GM10248 (cell line): ENCODE data around the gene CEACAM1.
A peak's percentile ranks its signal among the peaks of the same experiment; 100 is the strongest.

ENCODE experiments used
- CTCF ChIA-PET: fragments of 300-600 bp; sonication (Branson Sonifier 250); formaldehyde crosslinking; extraction: SDS; loops from one replicate; lab custom pipeline; 2021; ENCODE audit warnings: antibody characterized with exemption; lab: Yijun Ruan, JAX
- POLR2A ChIA-PET: fragments of 350-650 bp; sonication (Branson Sonifier 250); formaldehyde crosslinking; extraction: SDS; loops from one replicate; lab custom pipeline; 2020; ENCODE audit warnings: antibody characterized with exemption; lab: Yijun Ruan, JAX
- DNase-seq: peaks from one replicate; pipeline ENCODE4 v3.0.0; 2012; ENCODE audit errors: extremely low spot score
- TF ChIP-seq, protein P1 (sequence below): IDR thresholded peaks from 2 replicates; pipeline ENCODE4 v1.5.1; 2012; ENCODE audit warnings: mild to moderate bottlenecking, low read depth; ENCODE audit errors: extremely low read depth, missing control alignments, control extremely low read depth

Gene CEACAM1

GRCh38 chr19:42515241-42515832, 12.9 kb downstream of the CEACAM1 start:
- ChIA-PET POLR2A (no interaction called here), CTCF (interaction anchor here (0.9 to 9.5 kb wide), 8 partner anchors 11 to 95 kb away, joined by 3 to 60 read pairs (median 6); partner anchors contain the start of gene CEACAM1)
- TF ChIP-seq, protein P1, sequence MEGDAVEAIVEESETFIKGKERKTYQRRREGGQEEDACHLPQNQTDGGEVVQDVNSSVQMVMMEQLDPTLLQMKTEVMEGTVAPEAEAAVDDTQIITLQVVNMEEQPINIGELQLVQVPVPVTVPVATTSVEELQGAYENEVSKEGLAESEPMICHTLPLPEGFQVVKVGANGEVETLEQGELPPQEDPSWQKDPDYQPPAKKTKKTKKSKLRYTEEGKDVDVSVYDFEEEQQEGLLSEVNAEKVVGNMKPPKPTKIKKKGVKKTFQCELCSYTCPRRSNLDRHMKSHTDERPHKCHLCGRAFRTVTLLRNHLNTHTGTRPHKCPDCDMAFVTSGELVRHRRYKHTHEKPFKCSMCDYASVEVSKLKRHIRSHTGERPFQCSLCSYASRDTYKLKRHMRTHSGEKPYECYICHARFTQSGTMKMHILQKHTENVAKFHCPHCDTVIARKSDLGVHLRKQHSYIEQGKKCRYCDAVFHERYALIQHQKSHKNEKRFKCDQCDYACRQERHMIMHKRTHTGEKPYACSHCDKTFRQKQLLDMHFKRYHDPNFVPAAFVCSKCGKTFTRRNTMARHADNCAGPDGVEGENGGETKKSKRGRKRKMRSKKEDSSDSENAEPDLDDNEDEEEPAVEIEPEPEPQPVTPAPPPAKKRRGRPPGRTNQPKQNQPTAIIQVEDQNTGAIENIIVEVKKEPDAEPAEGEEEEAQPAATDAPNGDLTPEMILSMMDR, result no peak
- no peak for DNase-seq

DNA sequence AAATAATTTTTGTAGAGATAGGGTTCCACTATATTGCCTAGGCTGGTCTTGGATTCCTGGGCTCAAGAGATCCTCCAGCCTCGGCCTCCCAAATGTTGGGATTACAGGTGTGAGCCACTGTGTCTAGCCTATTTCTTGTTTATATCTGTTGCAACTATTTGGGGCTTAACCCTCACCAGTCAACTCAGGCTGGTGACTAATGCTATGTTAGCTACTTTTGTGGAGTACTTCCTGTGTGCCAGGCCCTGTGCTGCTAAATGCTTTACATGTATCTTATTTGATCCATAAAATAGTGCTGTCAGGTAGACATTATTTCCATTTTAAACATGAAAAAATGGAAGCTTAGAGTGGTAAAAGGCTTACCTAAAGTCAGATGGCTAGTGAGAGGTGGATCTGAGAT, 13.8 kb downstream of the CEACAM1 start:
- ChIA-PET CTCF (interaction anchor here (0.6 to 9.5 kb wide), 5 partner anchors 15 to 76 kb away, joined by 3 to 60 read pairs (median 8); partner anchors contain the start of gene CEACAM1), POLR2A (no interaction called here)
- DNase-seq, result no peak
- TF ChIP-seq, protein P1, result no peak

DNA sequence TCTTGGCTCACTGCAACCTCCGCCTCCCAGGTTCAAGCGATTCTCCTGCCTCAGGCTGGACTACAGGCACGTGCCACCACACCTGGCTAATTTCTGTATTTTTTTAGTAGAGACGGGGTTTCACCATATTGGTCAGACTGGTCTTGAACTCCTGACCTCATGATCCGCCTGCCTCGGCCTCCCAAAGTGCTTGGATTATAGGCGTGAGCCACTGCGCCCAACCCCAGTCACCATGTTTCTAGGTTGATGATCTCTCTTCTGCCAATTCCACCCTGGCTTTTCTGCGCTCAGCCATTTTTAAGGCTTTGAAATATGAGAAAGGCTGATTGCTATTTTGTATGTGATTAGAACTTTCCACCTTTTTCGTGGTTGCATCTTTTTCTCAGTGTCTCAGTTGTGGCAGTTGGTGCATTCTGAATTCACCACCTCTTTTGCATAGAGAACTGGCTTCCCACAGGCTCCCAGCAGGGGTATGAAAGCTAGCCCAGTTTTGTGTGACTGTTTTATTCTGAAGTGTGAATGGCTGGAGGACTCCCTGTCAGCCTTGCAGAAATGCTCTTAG, 15.5 kb downstream of the CEACAM1 start:
- peak; percentile 70 for DNase-seq
- TF ChIP-seq, protein P1, result no peak
- POLR2A ChIA-PET, result no interaction called here

GRCh38 chr19:42512130-42512636, 16.1 kb downstream of the CEACAM1 start:
- CTCF ChIA-PET, result interaction anchor here (1.0 kb wide), 1 partner anchor 46 kb away, joined by 4 read pairs; no protein-coding TSS in a partner anchor

More for the DNA sequence above, 15.5 kb downstream of the CEACAM1 start:
- CTCF ChIA-PET, result interaction anchor here (1.0 to 9.5 kb wide), 2 partner anchors 17 to 46 kb away, joined by 4 to 60 read pairs; partner anchors contain the start of gene CEACAM1

GRCh38 chr19:42511340-42511739, 16.9 kb downstream of the CEACAM1 start:
- ChIA-PET CTCF (interaction anchor here (1.0 to 1.4 kb wide), 2 partner anchors 18 to 73 kb away, joined by 4 read pairs; no protein-coding TSS in a partner anchor), POLR2A (no interaction called here)
- TF ChIP-seq, protein P1, result no peak
- DNase-seq, result no peak

More at GRCh38 chr19:42512130-42512636, 16.1 kb downstream of the CEACAM1 start:
- POLR2A ChIA-PET, result no interaction called here
- TF ChIP-seq, protein P1, result no peak
- DNase-seq, result no peak

DNA sequence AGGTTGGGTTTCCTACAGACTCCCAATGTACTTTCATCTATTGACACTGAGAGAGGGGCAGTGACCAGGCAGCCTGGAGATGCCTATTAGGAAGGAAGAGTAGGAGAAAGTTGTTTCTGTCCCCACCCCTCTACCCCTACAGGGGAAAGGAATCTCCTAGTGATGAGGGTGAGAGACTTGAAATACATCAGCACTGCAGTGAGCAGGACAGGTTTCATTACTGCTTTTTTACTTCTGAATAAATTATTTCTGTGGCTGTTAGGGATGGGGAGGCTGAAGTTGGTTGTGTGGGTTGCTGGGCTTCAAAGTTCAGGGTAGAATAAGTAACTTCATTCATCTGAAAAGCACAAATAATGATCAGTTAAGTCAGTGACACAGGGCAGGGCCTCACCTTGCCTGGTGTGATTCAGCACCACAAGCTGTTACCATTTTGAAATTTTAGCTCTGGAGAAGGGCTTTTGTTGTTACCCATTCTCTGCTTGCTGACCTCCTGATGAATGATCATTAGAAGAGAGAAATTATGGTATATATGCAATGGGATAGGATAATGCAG, 19.3 kb downstream of the CEACAM1 start:
- DNase-seq, result peak; percentile 49
- POLR2A ChIA-PET, result no interaction called here
- CTCF ChIA-PET, result interaction anchor here (1.0 to 4.4 kb wide), 4 partner anchors 9 to 57 kb away, joined by 3 to 31 read pairs (median 5); partner anchors contain the start of gene CEACAM1
- TF ChIP-seq, protein P1, result no peak
